ENCODE results near the gene HDAC4.

GRCh38 chr2:239146741-239147181 is 254.1 kb downstream of the HDAC4 start:
- TF ChIP-seq, protein P1, sequence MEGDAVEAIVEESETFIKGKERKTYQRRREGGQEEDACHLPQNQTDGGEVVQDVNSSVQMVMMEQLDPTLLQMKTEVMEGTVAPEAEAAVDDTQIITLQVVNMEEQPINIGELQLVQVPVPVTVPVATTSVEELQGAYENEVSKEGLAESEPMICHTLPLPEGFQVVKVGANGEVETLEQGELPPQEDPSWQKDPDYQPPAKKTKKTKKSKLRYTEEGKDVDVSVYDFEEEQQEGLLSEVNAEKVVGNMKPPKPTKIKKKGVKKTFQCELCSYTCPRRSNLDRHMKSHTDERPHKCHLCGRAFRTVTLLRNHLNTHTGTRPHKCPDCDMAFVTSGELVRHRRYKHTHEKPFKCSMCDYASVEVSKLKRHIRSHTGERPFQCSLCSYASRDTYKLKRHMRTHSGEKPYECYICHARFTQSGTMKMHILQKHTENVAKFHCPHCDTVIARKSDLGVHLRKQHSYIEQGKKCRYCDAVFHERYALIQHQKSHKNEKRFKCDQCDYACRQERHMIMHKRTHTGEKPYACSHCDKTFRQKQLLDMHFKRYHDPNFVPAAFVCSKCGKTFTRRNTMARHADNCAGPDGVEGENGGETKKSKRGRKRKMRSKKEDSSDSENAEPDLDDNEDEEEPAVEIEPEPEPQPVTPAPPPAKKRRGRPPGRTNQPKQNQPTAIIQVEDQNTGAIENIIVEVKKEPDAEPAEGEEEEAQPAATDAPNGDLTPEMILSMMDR (IDR thresholded peaks at IDR 0.05), result no peak
- no peak for TF ChIP-seq ZFX (IDR thresholded peaks at IDR 0.05; ENCODE audit: borderline replicate concordance)

All from 22Rv1 (cell line).